Heart left ventricle (tissue), 13 donors: ENCODE measurements around the gene TMEM39B.

Experiments used
- POLR2A ChIP-seq, 2 donors: fragments of 450-650 bp; IDR thresholded peaks; one replicate each; pipeline ENCODE4 v1.6.1; 2017; ENCODE audit warnings: antibody characterized with exemption in 2 of 2, mild to moderate bottlenecking in 2 of 2, moderate library complexity in 2 of 2
- TF ChIP-seq, protein P1 (sequence below), 12 donors: fragments of 200-600 bp; sonication (generic) in 4 of 12; IDR thresholded peaks; one replicate each; pipeline versions ENCODE4 v1.5.0 to v1.8.0; 2018 to 2022; ENCODE audit warnings: antibody characterized with exemption in 12 of 12, mild to moderate bottlenecking in 5 of 12
- donor health status: ischemic (EF 13 %, LVEDD 7.1; RV severe dilation, severe dysfunction).
- donor health status: DM: no; HTN: yes; CAD: no.
- donor health status: DM: no; HTN: no; CAD: no.
- donor health status: ischemic (EF 25% LVEDD 6.9; RV normal size, moderate dysfunction).
- donor health status: ischemic (EF 25% LVEDD 5.7; RV mildly dilated, moderate dysfunction).
- donor health status: ischemic (EF 35%, LVEDD 5.7; RV mildly dilated, moderate dysfunction).
- donor health status: nonischemic (EF 11% LVEDD 7.7; RV severe dilation, severe dysfunction).
- donor health status: DM: yes; HTN: yes; CAD: no.
- donor health status: PGD.
- donor health status: ischemic (EF 29% LVEDD 5.4; RV normal size, mild dysfunction).
- donor health status: nonischemic (EF 23%, LVEDD 6.1; RV moderate dilation, normal function).

DNA sequence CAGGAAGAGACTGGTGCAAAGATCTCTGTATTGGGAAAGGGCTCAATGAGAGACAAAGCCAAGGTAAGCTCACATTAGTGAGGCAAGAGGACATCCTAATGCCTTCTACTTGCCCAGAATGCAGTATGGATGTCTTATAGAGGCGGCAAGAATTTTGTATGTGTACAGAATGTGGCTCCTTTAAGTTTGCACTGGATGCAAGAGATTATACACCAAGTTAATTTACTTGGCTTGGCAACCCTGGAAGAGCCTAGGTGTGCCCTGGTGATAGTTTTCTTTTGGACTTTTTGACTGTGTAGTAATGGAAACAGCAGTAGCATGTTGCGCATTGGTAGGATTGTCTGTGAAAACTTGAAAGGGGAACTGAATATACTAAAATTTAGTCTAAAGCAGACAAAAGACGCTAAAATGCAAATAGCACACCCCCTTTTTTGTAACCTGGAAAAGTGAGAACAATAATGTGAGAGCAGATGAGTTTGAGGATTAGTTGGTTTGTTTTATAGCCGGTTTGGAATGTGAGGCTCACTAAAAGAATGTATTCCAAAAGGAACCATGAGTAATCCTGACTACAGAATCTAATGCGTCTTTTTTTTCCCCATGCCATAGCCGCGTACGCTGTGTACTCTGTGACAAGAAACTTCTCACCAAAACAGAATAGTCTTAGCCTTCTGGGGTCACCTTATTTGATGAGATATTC lies 41.0 kb upstream of the TMEM39B start:
- TF ChIP-seq, protein P1, sequence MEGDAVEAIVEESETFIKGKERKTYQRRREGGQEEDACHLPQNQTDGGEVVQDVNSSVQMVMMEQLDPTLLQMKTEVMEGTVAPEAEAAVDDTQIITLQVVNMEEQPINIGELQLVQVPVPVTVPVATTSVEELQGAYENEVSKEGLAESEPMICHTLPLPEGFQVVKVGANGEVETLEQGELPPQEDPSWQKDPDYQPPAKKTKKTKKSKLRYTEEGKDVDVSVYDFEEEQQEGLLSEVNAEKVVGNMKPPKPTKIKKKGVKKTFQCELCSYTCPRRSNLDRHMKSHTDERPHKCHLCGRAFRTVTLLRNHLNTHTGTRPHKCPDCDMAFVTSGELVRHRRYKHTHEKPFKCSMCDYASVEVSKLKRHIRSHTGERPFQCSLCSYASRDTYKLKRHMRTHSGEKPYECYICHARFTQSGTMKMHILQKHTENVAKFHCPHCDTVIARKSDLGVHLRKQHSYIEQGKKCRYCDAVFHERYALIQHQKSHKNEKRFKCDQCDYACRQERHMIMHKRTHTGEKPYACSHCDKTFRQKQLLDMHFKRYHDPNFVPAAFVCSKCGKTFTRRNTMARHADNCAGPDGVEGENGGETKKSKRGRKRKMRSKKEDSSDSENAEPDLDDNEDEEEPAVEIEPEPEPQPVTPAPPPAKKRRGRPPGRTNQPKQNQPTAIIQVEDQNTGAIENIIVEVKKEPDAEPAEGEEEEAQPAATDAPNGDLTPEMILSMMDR (IDR thresholded peaks at IDR 0.05): no peak
- no peak for TF ChIP-seq POLR2A (IDR thresholded peaks at IDR 0.05)
